ENCODE data around the gene AKR1B1. TPM values are rescaled to one million over a fixed set of nuclear protein-coding genes. Genes with fewer than 3 reads are reported as not detected.

Gene AKR1B1
- total and polyA plus RNA-seq, 2 donors (not counting 3 experiments of a cell fraction or from before 2014, with no cell fraction given): 159 to 193 TPM

DNA sequence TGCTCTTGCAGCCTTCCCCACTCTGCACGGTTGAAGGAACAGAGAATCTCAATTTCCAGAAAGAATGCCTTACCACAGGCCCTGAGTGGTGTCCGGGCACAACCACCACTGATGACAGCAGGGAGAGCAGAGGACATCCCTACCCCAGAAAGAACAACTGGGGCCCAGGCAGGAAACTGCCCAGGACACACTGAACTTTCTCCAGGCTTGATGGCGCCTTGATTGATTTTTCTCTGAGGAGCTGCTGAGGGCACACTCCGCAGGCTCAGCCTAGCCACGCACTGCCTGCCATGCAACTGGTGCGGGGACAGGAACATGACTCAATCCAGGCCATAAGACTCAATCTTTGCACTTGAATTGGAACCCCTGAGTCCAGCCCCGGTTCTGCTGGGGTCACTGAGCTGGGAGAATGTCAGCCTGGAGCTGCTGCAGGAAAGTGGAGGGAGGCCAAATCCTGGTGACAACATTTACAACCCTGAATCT is 5.9 kb downstream of the AKR1B1 start:
- Histone ChIP-seq H3K27me3 (ENCODE audit: control insufficient read depth in 2 of 2, insufficient read depth in 2 of 2, low read length in 2 of 2) (no peaks in the 10 kb centered on the region), H3K4me1 (ENCODE audit: control insufficient read depth, extremely low read depth, insufficient read depth, low read length) (peaks cover 36% of the 10 kb centered on the region), H3K4me3 (replicated peaks in 1 of 3; ENCODE audit: insufficient read depth in 1 of 3, low read depth in 1 of 3, low read length in 3 of 3) (no peak overlapping the region), H3K9me1 (replicated peaks; ENCODE audit: control insufficient read depth, extremely low read depth, insufficient read depth, low read length) (no peaks in the 10 kb centered on the region), H3K36me3 (ENCODE audit: control insufficient read depth in 2 of 2, extremely low read depth in 1 of 2, insufficient read depth in 2 of 2, low read length in 2 of 2) (peaks cover 5 to 9% of the 10 kb centered on the region in 2 experiments), H2AFZ (ENCODE audit: low read depth, low read length) (no peak overlapping the region), H3K9ac (replicated peaks; ENCODE audit: extremely low read depth, insufficient read depth, low read length) (no peak overlapping the region), H3K79me2 (ENCODE audit: control insufficient read depth, insufficient read depth, low read length) (peaks cover 35% of the 10 kb centered on the region), H3K4me2 (ENCODE audit: insufficient read depth, low read length) (no peak overlapping the region), H3K9me3 (replicated peaks; ENCODE audit: control insufficient read depth, insufficient read depth, low read length) (no peaks in the 10 kb centered on the region), H3K27ac (ENCODE audit: insufficient read depth, low read depth, low read length) (no peak overlapping the region), H4K20me1 (replicated peaks; ENCODE audit: control insufficient read depth, extremely low read depth, insufficient read depth, low read length) (no peaks in the 10 kb centered on the region)
- no peak for FAIRE-seq
- no TSS peak for BruUV-seq (replicated peaks)
- intact Hi-C loops (cut with micrococcal nuclease): no loop called here
- POLR2A ChIA-PET: no interaction called here
- DNase-seq (ENCODE audit: low read depth, low spot score): no peak
- dilution Hi-C loops (cut with MboI; ENCODE audit: extremely low pct_ligation_motif_present, low sequenced_read_pairs): no loop called here
- TF ChIP-seq POLR2A (IDR thresholded peaks at IDR 0.05; ENCODE audit: low read depth, low read length) (no peak), JUN (IDR thresholded peaks at IDR 0.05; ENCODE audit: borderline replicate concordance, insufficient read depth, insufficient read length, low read depth) (no peak), CTCF (IDR thresholded peaks at IDR 0.05; ENCODE audit: extremely low read depth in 1 of 2, insufficient read depth in 1 of 2, low read depth in 1 of 2, low read length in 2 of 2) (no peak), FOS (IDR thresholded peaks at IDR 0.05; ENCODE audit: borderline replicate concordance, insufficient read depth, low read length) (no peak), EZH2 (IDR thresholded peaks at IDR 0.05; ENCODE audit: borderline replicate concordance, low read depth, low read length, severe bottlenecking) (no peak), GATA2 (IDR thresholded peaks at IDR 0.05; ENCODE audit: insufficient read depth, insufficient read length, low read depth, low read length) (no peak), MYC (IDR thresholded peaks at IDR 0.05; ENCODE audit: low read depth, low read length) (no peak), POLR2AphosphoS5 (IDR thresholded peaks at IDR 0.05; ENCODE audit: insufficient read depth, low read depth, low read length) (no peak)
- CTCF ChIA-PET: interaction anchor here (1.1 kb wide), 2 partner anchors 26 to 61 kb away, joined by 3 read pairs; no protein-coding TSS in a partner anchor

All from endothelial cell of umbilical vein (primary cell).